Endothelial cell of umbilical vein (primary cell): Measurements from ENCODE around the gene MAPK8IP3. TPM values are rescaled to one million over a fixed set of nuclear protein-coding genes. Genes with fewer than 3 reads are reported as not detected.

ENCODE experiments used
- BruUV-seq: library from RNA; stranded (reverse); fragments of 400-500 nt; replicated peaks from 2 replicates; lab custom pipeline; 2021; lab: Mats Ljungman, UMichigan
- CTCF ChIA-PET: fragments of 300-600, 350-600 bp; sonication (Branson Sonifier 250); formaldehyde crosslinking; loops from one replicate; lab custom pipeline; 2021; ENCODE audit warnings: antibody characterized with exemption, inconsistent platforms; lab: Charles Lee
- POLR2A ChIA-PET: fragments of 300-600, 350-600 bp; sonication (Branson Sonifier 250); formaldehyde crosslinking; loops from one replicate; lab custom pipeline; 2021; ENCODE audit warnings: antibody characterized with exemption, inconsistent platforms; lab: Charles Lee
- DNase-seq: peaks from one replicate; pipeline ENCODE4 v3.0.0-alpha.2; 2011; ENCODE audit warnings: low read depth, low spot score
- FAIRE-seq: peaks from 2 replicates; lab custom pipeline; 2011; peaks lifted over from hg19 to GRCh38; lab: Jason Lieb, UNC
- H2AFZ ChIP-seq: 2 replicates; pipeline ENCODE4 v1.6.0; 2012; ENCODE audit warnings: low read depth, low read length, control low read depth, inconsistent platforms
- H3K27ac ChIP-seq: 2 replicates; pipeline ENCODE4 v1.5.1; 2011; ENCODE audit warnings: low read depth, mild to moderate bottlenecking, control low read depth, low read length, moderate library complexity; ENCODE audit not compliant: insufficient read depth
- H3K27me3 ChIP-seq, 2 experiments: 2 replicates each; pipeline versions ENCODE4 v1.6.0 to v1.6.1; 2011; ENCODE audit warnings: low read length in 2 of 2, mixed read lengths in 1 of 2; ENCODE audit not compliant: control insufficient read depth in 2 of 2, insufficient read depth in 2 of 2
- H3K36me3 ChIP-seq, 2 experiments: 2 replicates in 1 of 2; 3 replicates in 1 of 2; pipeline ENCODE4 v1.5.1; 2011; ENCODE audit warnings: low read length in 2 of 2, mild to moderate bottlenecking in 1 of 2, moderate library complexity in 1 of 2; ENCODE audit not compliant: control insufficient read depth in 2 of 2, insufficient read depth in 2 of 2; ENCODE audit errors: extremely low read depth in 1 of 2
- H3K4me1 ChIP-seq: 3 replicates; pipeline ENCODE4 v1.5.1; 2011; ENCODE audit warnings: mild to moderate bottlenecking, low read length; ENCODE audit not compliant: control insufficient read depth, insufficient read depth; ENCODE audit errors: extremely low read depth
- H3K4me2 ChIP-seq: 2 replicates; pipeline ENCODE4 v1.6.1; 2011; ENCODE audit warnings: low read length, control low read depth, mixed read lengths; ENCODE audit not compliant: insufficient read depth
- H3K4me3 ChIP-seq, 3 experiments: fragments of 200-600 bp in 1 of 3; sonication (generic), shearing (Covaris generic) in 1 of 3; replicated peaks in 1 of 3; 2 replicates each; pipeline ENCODE4 v1.5.1; 2011 to 2016; ENCODE audit warnings: control low read depth in 3 of 3, low read length in 3 of 3, mild to moderate bottlenecking in 2 of 3, inconsistent platforms in 1 of 3, low read depth in 1 of 3, moderate library complexity in 1 of 3; ENCODE audit not compliant: insufficient read depth in 1 of 3
- H3K79me2 ChIP-seq: 2 replicates; pipeline ENCODE4 v1.6.0; 2012; ENCODE audit warnings: low read length, inconsistent platforms; ENCODE audit not compliant: control insufficient read depth, insufficient read depth
- H3K9ac ChIP-seq: replicated peaks from 2 replicates; pipeline ENCODE3; 2011; ENCODE audit warnings: low read length, control low read depth; ENCODE audit not compliant: insufficient read depth; ENCODE audit errors: extremely low read depth
- H3K9me1 ChIP-seq: replicated peaks from 3 replicates; pipeline ENCODE4 v1.6.0; 2011; ENCODE audit warnings: mild to moderate bottlenecking, low read length; ENCODE audit not compliant: control insufficient read depth, insufficient read depth; ENCODE audit errors: extremely low read depth
- H3K9me3 ChIP-seq: replicated peaks from 2 replicates; pipeline ENCODE4 v1.5.1; 2012; ENCODE audit warnings: low read length, inconsistent platforms; ENCODE audit not compliant: control insufficient read depth, insufficient read depth
- H4K20me1 ChIP-seq: replicated peaks from 2 replicates; pipeline ENCODE3; 2011; ENCODE audit warnings: mild to moderate bottlenecking, low read length; ENCODE audit not compliant: control insufficient read depth, insufficient read depth; ENCODE audit errors: extremely low read depth
- FOS ChIP-seq: IDR thresholded peaks from 2 replicates; pipeline ENCODE4 v1.6.1; 2011; ENCODE audit warnings: mild to moderate bottlenecking, low read length, moderate library complexity, borderline replicate concordance; ENCODE audit not compliant: insufficient read depth
- GATA2 ChIP-seq: IDR thresholded peaks from 2 replicates; pipeline ENCODE4 v1.7.0; 2011; ENCODE audit warnings: low read depth, mild to moderate bottlenecking, moderate library complexity, mixed read lengths, low read length; ENCODE audit not compliant: insufficient read length, insufficient read depth
- MYC ChIP-seq: IDR thresholded peaks from one replicate; pipeline ENCODE4 v1.6.1; 2011; ENCODE audit warnings: mild to moderate bottlenecking, low read depth, low read length
- POLR2A ChIP-seq: IDR thresholded peaks from 2 replicates; pipeline ENCODE4 v1.6.1; 2012; ENCODE audit warnings: low read depth, mild to moderate bottlenecking, control low read depth, low read length
- POLR2AphosphoS5 ChIP-seq: IDR thresholded peaks from 2 replicates; pipeline ENCODE4 v1.6.1; 2012; ENCODE audit warnings: low read depth, mild to moderate bottlenecking, control low read depth, low read length, moderate library complexity; ENCODE audit not compliant: insufficient read depth
- dilution Hi-C: fragments of 300-500 bp; cut with MboI; formaldehyde crosslinking; loops from one replicate; pipeline ENCODE4 v1.15.0; 2019; ENCODE audit warnings: low sequenced_read_pairs; ENCODE audit not compliant: extremely low pct_ligation_motif_present
- intact Hi-C: fragments of 100-400 bp; cut with micrococcal nuclease; formaldehyde crosslinking; loops from one replicate; pipeline ENCODE4 v1.10.0; 2022
- polyA plus RNA-seq, 4 experiments: library from polyadenylated mRNA; depleted of rRNA in 3 of 4; stranded (reverse) in 3 of 4; unstranded in 1 of 4; fragments of >200 nt; gene quantifications; 2 replicates each; pipeline versions ENCODE4 v1.2.1 to v1.2.3, GENCODE V29; 2011 to 2012; ENCODE audit warnings: missing spikeins in 1 of 4
- total RNA-seq: library from RNA; stranded (reverse); gene quantifications from 2 replicates; pipeline ENCODE4 v1.2.3, GENCODE V29; 2021
- TF ChIP-seq, protein P1 (sequence below), 2 donors: IDR thresholded peaks; 1 replicate in 1 of 2; 2 replicates in 1 of 2; pipeline ENCODE4 v1.5.1; 2011; ENCODE audit warnings: low read length in 2 of 2, mild to moderate bottlenecking in 2 of 2, moderate library complexity in 2 of 2, control low read depth in 1 of 2, inconsistent platforms in 1 of 2, low read depth in 1 of 2; ENCODE audit not compliant: insufficient read depth in 1 of 2; ENCODE audit errors: extremely low read depth in 1 of 2

MAPK8IP3 gene
- total and polyA plus RNA-seq, 2 donors (not counting 3 experiments of a cell fraction or from before 2014, with no cell fraction given), result 40.7 to 92.2 TPM

DNA sequence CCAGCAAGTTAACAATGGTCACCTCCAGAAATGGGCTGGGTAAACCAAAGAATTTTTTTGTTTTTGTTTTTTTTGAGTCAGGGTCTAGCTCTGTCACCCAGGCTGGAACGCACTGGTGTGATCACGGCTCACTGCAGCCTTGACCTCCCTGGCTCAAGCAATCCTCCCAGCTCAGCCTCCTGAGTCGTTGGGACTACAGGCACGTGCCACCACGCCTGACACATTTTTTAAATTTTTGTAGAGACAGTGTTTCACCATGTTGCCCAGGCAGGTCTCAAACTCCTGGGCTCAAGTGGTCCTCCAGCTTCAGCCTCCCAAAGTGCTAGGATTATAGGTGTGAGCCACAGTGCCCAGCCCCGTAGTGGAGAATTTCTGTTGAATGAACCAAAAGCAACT is 74.7 kb downstream of the MAPK8IP3 start:
- no peak overlapping the region for H3K4me2 ChIP-seq
- no peak overlapping the region for H3K9ac ChIP-seq
- H3K4me3 ChIP-seq, result no peak overlapping the region
- BruUV-seq, result TSS peak; percentile 44
- no peaks in the 10 kb centered on the region for H3K9me3 ChIP-seq
- CTCF ChIA-PET, result interaction anchor here (1.5 kb wide), 1 partner anchor 73 kb away, joined by 3 read pairs; no protein-coding TSS in a partner anchor
- H3K27me3 ChIP-seq, result no peaks in the 10 kb centered on the region
- no peaks in the 10 kb centered on the region for H4K20me1 ChIP-seq
- FAIRE-seq, result no peak
- POLR2A ChIA-PET, result interaction anchor here (1.2 kb wide), 1 partner anchor 360 kb away, joined by 3 read pairs; the partner anchor contains the start of gene UQCC4
- H3K79me2 ChIP-seq, result peaks cover 21% of the 10 kb centered on the region
- H3K27ac ChIP-seq, result no peak overlapping the region
- no peak for DNase-seq
- intact Hi-C loops (loop anchor here (5.0 to 10.0 kb wide), 2 partner anchors 358 to 476 kb away; partner anchors contain the start of genes UBE2I and UQCC4), dilution Hi-C loops (no loop called here)
- H3K9me1 ChIP-seq, result no peaks in the 10 kb centered on the region
- no peak for TF ChIP-seq POLR2A
- TF ChIP-seq, protein P1, sequence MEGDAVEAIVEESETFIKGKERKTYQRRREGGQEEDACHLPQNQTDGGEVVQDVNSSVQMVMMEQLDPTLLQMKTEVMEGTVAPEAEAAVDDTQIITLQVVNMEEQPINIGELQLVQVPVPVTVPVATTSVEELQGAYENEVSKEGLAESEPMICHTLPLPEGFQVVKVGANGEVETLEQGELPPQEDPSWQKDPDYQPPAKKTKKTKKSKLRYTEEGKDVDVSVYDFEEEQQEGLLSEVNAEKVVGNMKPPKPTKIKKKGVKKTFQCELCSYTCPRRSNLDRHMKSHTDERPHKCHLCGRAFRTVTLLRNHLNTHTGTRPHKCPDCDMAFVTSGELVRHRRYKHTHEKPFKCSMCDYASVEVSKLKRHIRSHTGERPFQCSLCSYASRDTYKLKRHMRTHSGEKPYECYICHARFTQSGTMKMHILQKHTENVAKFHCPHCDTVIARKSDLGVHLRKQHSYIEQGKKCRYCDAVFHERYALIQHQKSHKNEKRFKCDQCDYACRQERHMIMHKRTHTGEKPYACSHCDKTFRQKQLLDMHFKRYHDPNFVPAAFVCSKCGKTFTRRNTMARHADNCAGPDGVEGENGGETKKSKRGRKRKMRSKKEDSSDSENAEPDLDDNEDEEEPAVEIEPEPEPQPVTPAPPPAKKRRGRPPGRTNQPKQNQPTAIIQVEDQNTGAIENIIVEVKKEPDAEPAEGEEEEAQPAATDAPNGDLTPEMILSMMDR (IDR thresholded peaks at IDR 0.05; ENCODE audit: extremely low read depth in 1 of 2, insufficient read depth in 1 of 2, low read depth in 1 of 2, low read length in 2 of 2), result no peak
- H3K36me3 ChIP-seq, result peaks cover 0 to 40% of the 10 kb centered on the region in 2 experiments
- no peak overlapping the region for H2AFZ ChIP-seq
- H3K4me1 ChIP-seq, result peaks cover 14% of the 10 kb centered on the region

- POLR2A ChIA-PET, result interaction anchor here (1.2 kb wide), 1 partner anchor 361 kb away, joined by 3 read pairs; the partner anchor contains the start of gene UQCC4
These were observed 75.3 kb downstream of the MAPK8IP3 start for GRCh38 chr16:1781254-1781653.

More at GRCh38 chr16:1781254-1781653, 75.3 kb downstream of the MAPK8IP3 start:
- Histone ChIP-seq H3K4me2 (peak overlapping the region; percentile 58), H4K20me1 (no peaks in the 10 kb centered on the region), H3K36me3 (peaks cover 0 to 38% of the 10 kb centered on the region in 2 experiments), H3K4me1 (peaks cover 14% of the 10 kb centered on the region), H3K79me2 (peaks cover 25% of the 10 kb centered on the region), H3K9me3 (no peaks in the 10 kb centered on the region), H3K9me1 (no peaks in the 10 kb centered on the region), H3K27me3 (no peaks in the 10 kb centered on the region), H3K27ac (no peak overlapping the region), H3K4me3 (peak overlapping the region in 2 of 3 experiments; percentile 70 to 75), H3K9ac (peak overlapping the region; percentile 77), H2AFZ (no peak overlapping the region)
- BruUV-seq, result no TSS peak
- TF ChIP-seq FOS (no peak), POLR2AphosphoS5 (no peak), GATA2 (no peak), MYC (no peak)
- TF ChIP-seq, protein P1 (IDR thresholded peaks at IDR 0.05; ENCODE audit: extremely low read depth in 1 of 2, insufficient read depth in 1 of 2, low read depth in 1 of 2, low read length in 2 of 2), result no peak
- FAIRE-seq, result no peak
- no peak for DNase-seq
- dilution Hi-C loops (no loop called here), intact Hi-C loops (loop anchor here (5.0 to 10.0 kb wide), 2 partner anchors 359 to 476 kb away; partner anchors contain the start of genes UBE2I and UQCC4)
- CTCF ChIA-PET, result interaction anchor here (0.6 to 1.7 kb wide), 4 partner anchors 7 to 73 kb away, joined by 3 to 9 read pairs (median 4); partner anchors contain the start of genes EME2 and MRPS34
